Liver (tissue), 9 donors: ENCODE data around the gene IGF1. TPM values are rescaled to one million over a fixed set of nuclear protein-coding genes. Genes with fewer than 3 reads are reported as not detected.

Source experiments
- DNase-seq: peaks from one replicate; pipeline ENCODE4 v3.0.0-alpha.2; 2017; ENCODE audit warnings: low spot score
- H3K27ac ChIP-seq, 2 donors: one replicate each; pipeline ENCODE4 v1.7.0; 2013; ENCODE audit warnings: inconsistent platforms in 2 of 2, low read length in 2 of 2, control low read depth in 1 of 2, low read depth in 1 of 2, mild to moderate bottlenecking in 1 of 2
- H3K27me3 ChIP-seq, 4 donors: one replicate each; pipeline versions ENCODE4 v1.6.1 to v1.7.0; 2013; ENCODE audit warnings: low read length in 3 of 4, inconsistent platforms in 1 of 4, mild to moderate bottlenecking in 1 of 4, moderate library complexity in 1 of 4; ENCODE audit not compliant: control insufficient read depth in 4 of 4, insufficient read depth in 4 of 4
- H3K36me3 ChIP-seq, 4 donors: one replicate each; pipeline versions ENCODE4 v1.6.1 to v1.7.0; 2013; ENCODE audit warnings: low read length in 3 of 4, mild to moderate bottlenecking in 3 of 4, low read depth in 1 of 4, moderate library complexity in 1 of 4; ENCODE audit not compliant: control insufficient read depth in 4 of 4, insufficient read depth in 3 of 4
- H3K4me1 ChIP-seq, 4 donors: one replicate each; pipeline versions ENCODE4 v1.6.1 to v1.7.0; 2013; ENCODE audit warnings: low read length in 3 of 4, mild to moderate bottlenecking in 3 of 4, moderate library complexity in 1 of 4; ENCODE audit not compliant: control insufficient read depth in 4 of 4, insufficient read depth in 4 of 4
- H3K4me3 ChIP-seq, 3 donors: one replicate each; pipeline versions ENCODE4 v1.6.1 to v1.7.0; 2013; ENCODE audit warnings: low read length in 3 of 3, control low read depth in 1 of 3, low read depth in 1 of 3, mild to moderate bottlenecking in 1 of 3
- H3K9ac ChIP-seq, 2 donors: one replicate each; pipeline ENCODE4 v1.7.0; 2013; ENCODE audit warnings: low read length in 2 of 2, mild to moderate bottlenecking in 2 of 2, moderate library complexity in 2 of 2, control low read depth in 1 of 2, low read depth in 1 of 2
- H3K9me3 ChIP-seq, 4 donors: one replicate each; pipeline versions ENCODE4 v1.6.1 to v1.7.0; 2013; ENCODE audit warnings: low read length in 3 of 4; ENCODE audit not compliant: control insufficient read depth in 4 of 4
- EGR1 ChIP-seq, 2 donors: IDR thresholded peaks; 2 replicates each; pipeline ENCODE4 v1.6.1; 2016 to 2018; ENCODE audit warnings: antibody characterized with exemption in 2 of 2, low read depth in 2 of 2
- FOXA1 ChIP-seq: IDR thresholded peaks from 2 replicates; pipeline ENCODE4 v1.6.1; 2016; ENCODE audit warnings: antibody characterized with exemption
- HNF4A ChIP-seq, 2 donors: conservative IDR thresholded peaks; 2 replicates each; pipeline ENCODE4 v1.6.1; 2016; ENCODE audit warnings: antibody characterized with exemption in 2 of 2, mild to moderate bottlenecking in 2 of 2
- JUND ChIP-seq, 2 donors: IDR thresholded peaks; 2 replicates each; pipeline ENCODE4 v1.6.1; 2016; ENCODE audit warnings: antibody characterized with exemption in 2 of 2
- NR2F2 ChIP-seq: IDR thresholded peaks from 2 replicates; pipeline ENCODE4 v1.6.1; 2016; ENCODE audit warnings: antibody characterized with exemption
- RAD21 ChIP-seq, 2 donors: IDR thresholded peaks; 2 replicates each; pipeline ENCODE4 v1.6.1; 2016; ENCODE audit warnings: antibody characterized with exemption in 2 of 2, mild to moderate bottlenecking in 2 of 2
- RXRA ChIP-seq, 2 donors: IDR thresholded peaks; 2 replicates each; pipeline ENCODE4 v1.6.1; 2017 to 2018; ENCODE audit warnings: antibody characterized with exemption in 2 of 2, mild to moderate bottlenecking in 1 of 2
- SP1 ChIP-seq: IDR thresholded peaks from 2 replicates; pipeline ENCODE4 v1.6.1; 2018; ENCODE audit warnings: antibody characterized with exemption, mild to moderate bottlenecking
- YY1 ChIP-seq: IDR thresholded peaks from 2 replicates; pipeline ENCODE4 v1.6.1; 2016; ENCODE audit warnings: antibody characterized with exemption, mild to moderate bottlenecking
- WGBS: extraction: QIAGEN DNeasy Blood & Tissue Kit; methylation state at CpG from one replicate; pipeline ENCODE4 v1.1.7; 2013; 5-methylcytosine and 5-hydroxymethylcytosine counted together
- polyA plus RNA-seq, 2 donors: library from polyadenylated mRNA; stranded (reverse) in 1 of 2; unstranded in 1 of 2; fragments of 200-250 nt in 1 of 2; fragments of >200 nt in 1 of 2; fragmentation: Nextera tagmentation in 1 of 2; extraction: Ambion mirVana in 1 of 2; gene quantifications; one replicate each; pipeline versions ENCODE4 v1.2.1 to v1.2.3, GENCODE V29; 2013 to 2015
- total RNA-seq, 2 donors: library from RNA; depleted of rRNA; stranded (reverse); fragments of >200 nt; gene quantifications; one replicate each; pipeline ENCODE4 v1.2.3, GENCODE V29; 2014
- TF ChIP-seq, protein P1 (sequence below): IDR thresholded peaks from 2 replicates; pipeline ENCODE4 v1.6.1; 2016; ENCODE audit warnings: antibody characterized with exemption
- TF ChIP-seq, protein P2 (sequence below): fragments of 150-350 bp; IDR thresholded peaks from 2 replicates; pipeline ENCODE4 v1.5.1; 2017; ENCODE audit warnings: improper control_type of control experiment, low read depth, low read length; ENCODE audit not compliant: missing input control
- TF ChIP-seq, protein P3 (sequence below): IDR thresholded peaks from 2 replicates; pipeline ENCODE4 v1.6.1; 2016; ENCODE audit warnings: antibody characterized with exemption
- TF ChIP-seq, protein P4 (sequence below): IDR thresholded peaks from 2 replicates; pipeline ENCODE4 v1.6.1; 2016; ENCODE audit warnings: antibody characterized with exemption, mild to moderate bottlenecking
- donor health status: healthy.
- donor health status: healthy.
- donor health status: healthy.
- donor health status: healthy.
- donor health status: healthy.

The IGF1 gene
- total and polyA plus RNA-seq, 4 donors: 0.61 to 118 (median 33.3) TPM

DNA sequence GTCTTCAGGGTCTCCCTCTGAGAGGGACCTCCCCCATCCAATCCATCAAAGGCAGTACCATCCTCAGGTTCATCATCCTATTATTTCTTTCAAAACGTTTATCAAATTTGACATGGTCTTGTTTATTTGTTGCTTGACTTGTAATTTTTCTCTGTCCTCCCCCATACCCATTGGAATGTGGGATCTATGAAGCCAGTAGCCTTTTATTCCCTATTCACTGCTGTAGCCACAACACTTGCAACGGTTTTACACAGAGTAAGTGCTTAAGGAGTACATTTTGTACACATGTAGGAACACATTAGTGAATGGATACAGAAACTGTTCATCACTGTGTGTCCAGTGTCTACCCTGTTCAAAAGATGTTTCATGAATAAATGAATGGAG lies 41.5 kb downstream of the IGF1 start:
- H3K4me1 ChIP-seq: peaks cover 0 to 11% (median 2%) of the 10 kb centered on the region in 4 donors
- no peak overlapping the region for H3K4me3 ChIP-seq
- TF ChIP-seq, protein P1, sequence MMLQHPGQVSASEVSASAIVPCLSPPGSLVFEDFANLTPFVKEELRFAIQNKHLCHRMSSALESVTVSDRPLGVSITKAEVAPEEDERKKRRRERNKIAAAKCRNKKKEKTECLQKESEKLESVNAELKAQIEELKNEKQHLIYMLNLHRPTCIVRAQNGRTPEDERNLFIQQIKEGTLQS: no peak
- TF ChIP-seq, protein P2, sequence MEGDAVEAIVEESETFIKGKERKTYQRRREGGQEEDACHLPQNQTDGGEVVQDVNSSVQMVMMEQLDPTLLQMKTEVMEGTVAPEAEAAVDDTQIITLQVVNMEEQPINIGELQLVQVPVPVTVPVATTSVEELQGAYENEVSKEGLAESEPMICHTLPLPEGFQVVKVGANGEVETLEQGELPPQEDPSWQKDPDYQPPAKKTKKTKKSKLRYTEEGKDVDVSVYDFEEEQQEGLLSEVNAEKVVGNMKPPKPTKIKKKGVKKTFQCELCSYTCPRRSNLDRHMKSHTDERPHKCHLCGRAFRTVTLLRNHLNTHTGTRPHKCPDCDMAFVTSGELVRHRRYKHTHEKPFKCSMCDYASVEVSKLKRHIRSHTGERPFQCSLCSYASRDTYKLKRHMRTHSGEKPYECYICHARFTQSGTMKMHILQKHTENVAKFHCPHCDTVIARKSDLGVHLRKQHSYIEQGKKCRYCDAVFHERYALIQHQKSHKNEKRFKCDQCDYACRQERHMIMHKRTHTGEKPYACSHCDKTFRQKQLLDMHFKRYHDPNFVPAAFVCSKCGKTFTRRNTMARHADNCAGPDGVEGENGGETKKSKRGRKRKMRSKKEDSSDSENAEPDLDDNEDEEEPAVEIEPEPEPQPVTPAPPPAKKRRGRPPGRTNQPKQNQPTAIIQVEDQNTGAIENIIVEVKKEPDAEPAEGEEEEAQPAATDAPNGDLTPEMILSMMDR: no peak
- H3K36me3 ChIP-seq: peaks cover 0 to 10% (median 2%) of the 10 kb centered on the region in 4 donors
- no peaks in the 10 kb centered on the region for H3K9me3 ChIP-seq
- no peak overlapping the region for H3K9ac ChIP-seq
- no peak for DNase-seq
- no peak overlapping the region for H3K27ac ChIP-seq
- WGBS: 63% methylated on average over 2 of the region's 2 CpGs
- no peaks in the 10 kb centered on the region for H3K27me3 ChIP-seq

DNA sequence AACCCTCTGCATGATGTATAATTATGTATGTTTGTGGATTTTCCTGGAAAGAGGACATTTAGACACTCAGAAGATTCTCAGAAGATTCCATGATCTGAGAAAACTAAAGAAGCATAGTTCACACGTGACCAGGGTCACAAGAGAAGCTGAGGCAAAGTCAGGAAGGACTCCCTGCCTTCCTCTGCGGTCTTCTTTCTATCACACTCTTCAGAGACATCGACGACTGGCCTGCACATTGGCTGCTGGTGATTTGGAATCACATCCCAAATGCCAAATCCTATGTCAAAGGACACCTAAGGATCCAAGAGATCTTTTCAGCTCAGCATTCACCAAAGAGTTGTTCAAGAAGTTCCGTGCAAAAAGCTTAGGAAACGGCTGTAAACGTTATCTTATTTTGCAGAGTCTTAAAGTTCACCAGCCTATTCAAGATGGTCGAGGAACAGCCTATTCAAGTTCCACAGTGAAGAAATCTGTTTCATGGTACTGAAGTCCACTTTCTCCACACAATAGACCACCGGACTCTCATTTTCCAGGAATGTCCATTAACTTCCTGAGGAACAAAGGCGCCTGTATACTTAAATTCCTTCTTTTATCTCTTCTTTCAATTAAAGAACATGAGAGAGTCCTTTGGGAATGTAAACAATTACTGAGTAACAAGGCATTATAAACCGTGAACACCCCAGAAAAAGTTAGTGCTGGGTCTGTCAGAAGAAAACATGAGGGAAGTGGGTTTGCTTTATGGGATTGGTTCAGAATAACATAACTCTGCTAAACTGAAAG lies 42.1 kb downstream of the IGF1 start:
- Histone ChIP-seq H3K27me3 (no peaks in the 10 kb centered on the region), H3K27ac (no peak overlapping the region), H3K4me3 (no peak overlapping the region), H3K9ac (no peak overlapping the region), H3K4me1 (peaks cover 0 to 11% (median 1%) of the 10 kb centered on the region in 4 donors), H3K36me3 (peaks cover 0 to 10% (median 2%) of the 10 kb centered on the region in 4 donors), H3K9me3 (no peaks in the 10 kb centered on the region)
- TF ChIP-seq NR2F2 (no peak), SP1 (no peak), YY1 (no peak), HNF4A (conservative IDR thresholded peaks at IDR 0.05) (no peak), RXRA (IDR thresholded peaks at IDR 0.05) (no peak), FOXA1 (no peak), JUND (IDR thresholded peaks at IDR 0.05) (no peak), RAD21 (IDR thresholded peaks at IDR 0.05) (no peak), EGR1 (IDR thresholded peaks at IDR 0.05; ENCODE audit: low read depth in 2 of 2) (no peak)
- TF ChIP-seq, protein P1: no peak
- TF ChIP-seq, protein P3, sequence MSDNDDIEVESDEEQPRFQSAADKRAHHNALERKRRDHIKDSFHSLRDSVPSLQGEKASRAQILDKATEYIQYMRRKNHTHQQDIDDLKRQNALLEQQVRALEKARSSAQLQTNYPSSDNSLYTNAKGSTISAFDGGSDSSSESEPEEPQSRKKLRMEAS: no peak
- TF ChIP-seq, protein P4, sequence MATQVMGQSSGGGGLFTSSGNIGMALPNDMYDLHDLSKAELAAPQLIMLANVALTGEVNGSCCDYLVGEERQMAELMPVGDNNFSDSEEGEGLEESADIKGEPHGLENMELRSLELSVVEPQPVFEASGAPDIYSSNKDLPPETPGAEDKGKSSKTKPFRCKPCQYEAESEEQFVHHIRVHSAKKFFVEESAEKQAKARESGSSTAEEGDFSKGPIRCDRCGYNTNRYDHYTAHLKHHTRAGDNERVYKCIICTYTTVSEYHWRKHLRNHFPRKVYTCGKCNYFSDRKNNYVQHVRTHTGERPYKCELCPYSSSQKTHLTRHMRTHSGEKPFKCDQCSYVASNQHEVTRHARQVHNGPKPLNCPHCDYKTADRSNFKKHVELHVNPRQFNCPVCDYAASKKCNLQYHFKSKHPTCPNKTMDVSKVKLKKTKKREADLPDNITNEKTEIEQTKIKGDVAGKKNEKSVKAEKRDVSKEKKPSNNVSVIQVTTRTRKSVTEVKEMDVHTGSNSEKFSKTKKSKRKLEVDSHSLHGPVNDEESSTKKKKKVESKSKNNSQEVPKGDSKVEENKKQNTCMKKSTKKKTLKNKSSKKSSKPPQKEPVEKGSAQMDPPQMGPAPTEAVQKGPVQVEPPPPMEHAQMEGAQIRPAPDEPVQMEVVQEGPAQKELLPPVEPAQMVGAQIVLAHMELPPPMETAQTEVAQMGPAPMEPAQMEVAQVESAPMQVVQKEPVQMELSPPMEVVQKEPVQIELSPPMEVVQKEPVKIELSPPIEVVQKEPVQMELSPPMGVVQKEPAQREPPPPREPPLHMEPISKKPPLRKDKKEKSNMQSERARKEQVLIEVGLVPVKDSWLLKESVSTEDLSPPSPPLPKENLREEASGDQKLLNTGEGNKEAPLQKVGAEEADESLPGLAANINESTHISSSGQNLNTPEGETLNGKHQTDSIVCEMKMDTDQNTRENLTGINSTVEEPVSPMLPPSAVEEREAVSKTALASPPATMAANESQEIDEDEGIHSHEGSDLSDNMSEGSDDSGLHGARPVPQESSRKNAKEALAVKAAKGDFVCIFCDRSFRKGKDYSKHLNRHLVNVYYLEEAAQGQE: no peak
- TF ChIP-seq, protein P2: no peak
- 84% methylated on average over 11 of the region's 11 CpGs for WGBS
- DNase-seq: no peak
